Lower leg skin (tissue), 4 donors: Measurements from ENCODE around the gene PPP1R13B. TPM values are rescaled to one million over a fixed set of nuclear protein-coding genes. Genes with fewer than 3 reads are reported as not detected.
"Not testable (repeated sequence)": the region's sequence is repeated elsewhere in the genome, so short reads cannot be mapped to it uniquely, and the experiment has no call there.

Experiments used
- DNase-seq, 2 donors: peaks; one replicate each; pipeline ENCODE4 v3.0.0-alpha.2; 2019; ENCODE audit warnings: low spot score in 2 of 2
- H3K4me3 ChIP-seq: fragments of 200-600 bp; sonication (generic); 2 replicates; pipeline ENCODE4 v1.5.1; 2017; ENCODE audit warnings: mild to moderate bottlenecking, low read depth; ENCODE audit not compliant: poor library complexity, severe bottlenecking
- POLR2A ChIP-seq, 2 donors: fragments of 450-650 bp; IDR thresholded peaks; one replicate each; pipeline ENCODE4 v1.6.1; 2016 to 2017; ENCODE audit warnings: antibody characterized with exemption in 2 of 2, mild to moderate bottlenecking in 1 of 2, moderate library complexity in 1 of 2
- WGBS, 2 donors: methylation state at CpG; one replicate each; pipeline ENCODE4 v1.1.5; 2018; 5-methylcytosine and 5-hydroxymethylcytosine counted together
- intact Hi-C: fragments of 100-400 bp; cut with DNase I; formaldehyde crosslinking; loops from one replicate; pipeline ENCODE4 v1.15.0; 2023; ENCODE audit warnings: low total_unique reads
- total RNA-seq, 4 donors: library from RNA; depleted of rRNA; stranded (reverse); fragments of >200 nt; gene quantifications; one replicate each; pipeline ENCODE4 v1.1.0, GENCODE V29; 2016
- TF ChIP-seq, protein P1 (sequence below), 3 donors: fragments of 450-650 bp; IDR thresholded peaks; one replicate each; pipeline ENCODE4 v1.5.1; 2016; ENCODE audit warnings: antibody characterized with exemption in 3 of 3, mild to moderate bottlenecking in 3 of 3, moderate library complexity in 2 of 3

Gene PPP1R13B
- total RNA-seq, 4 donors from 2014 or later, result 28.9 to 55.8 (median 41.5) TPM

- no peak for DNase-seq
- WGBS, 2 donors, result 85 to 86% methylated on average over 15 of the region's 15 CpGs
- no peak overlapping the region for H3K4me3 ChIP-seq
- intact Hi-C loops, result no loop called here
- TF ChIP-seq, protein P1, sequence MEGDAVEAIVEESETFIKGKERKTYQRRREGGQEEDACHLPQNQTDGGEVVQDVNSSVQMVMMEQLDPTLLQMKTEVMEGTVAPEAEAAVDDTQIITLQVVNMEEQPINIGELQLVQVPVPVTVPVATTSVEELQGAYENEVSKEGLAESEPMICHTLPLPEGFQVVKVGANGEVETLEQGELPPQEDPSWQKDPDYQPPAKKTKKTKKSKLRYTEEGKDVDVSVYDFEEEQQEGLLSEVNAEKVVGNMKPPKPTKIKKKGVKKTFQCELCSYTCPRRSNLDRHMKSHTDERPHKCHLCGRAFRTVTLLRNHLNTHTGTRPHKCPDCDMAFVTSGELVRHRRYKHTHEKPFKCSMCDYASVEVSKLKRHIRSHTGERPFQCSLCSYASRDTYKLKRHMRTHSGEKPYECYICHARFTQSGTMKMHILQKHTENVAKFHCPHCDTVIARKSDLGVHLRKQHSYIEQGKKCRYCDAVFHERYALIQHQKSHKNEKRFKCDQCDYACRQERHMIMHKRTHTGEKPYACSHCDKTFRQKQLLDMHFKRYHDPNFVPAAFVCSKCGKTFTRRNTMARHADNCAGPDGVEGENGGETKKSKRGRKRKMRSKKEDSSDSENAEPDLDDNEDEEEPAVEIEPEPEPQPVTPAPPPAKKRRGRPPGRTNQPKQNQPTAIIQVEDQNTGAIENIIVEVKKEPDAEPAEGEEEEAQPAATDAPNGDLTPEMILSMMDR (IDR thresholded peaks at IDR 0.05), result no peak
- TF ChIP-seq POLR2A (IDR thresholded peaks at IDR 0.05), result no peak
These were observed 44.4 kb upstream of the PPP1R13B start for GRCh38 chr14:103891667-103892215.

- no peak for DNase-seq
- TF ChIP-seq POLR2A (IDR thresholded peaks at IDR 0.05), result no peak
- TF ChIP-seq, protein P1 (IDR thresholded peaks at IDR 0.05), result no peak
- WGBS, 2 donors, result 76 to 81% methylated on average over 16 to 18 of the region's 18 CpGs
- no peak overlapping the region for H3K4me3 ChIP-seq
- intact Hi-C loops, result no loop called here
These were observed 43.7 kb upstream of the PPP1R13B start for GRCh38 chr14:103890821-103891666.

DNA sequence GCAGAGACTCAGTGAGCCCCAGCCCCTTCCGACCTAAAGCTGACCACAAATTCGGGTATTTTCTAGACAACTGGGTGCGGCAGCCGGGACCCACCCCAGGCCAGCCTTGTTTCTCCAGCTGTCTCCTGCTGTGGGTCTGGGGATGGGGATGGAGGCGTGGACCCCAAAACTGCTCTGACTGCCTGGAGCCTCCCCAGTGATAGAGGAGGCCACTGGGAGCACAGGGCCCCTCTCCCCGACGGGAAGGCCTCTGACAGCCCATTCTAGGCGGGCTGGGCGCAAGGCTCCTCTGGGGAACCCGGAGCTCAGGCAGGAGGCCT lies 42.6 kb upstream of the PPP1R13B start:
- TF ChIP-seq, protein P1 (IDR thresholded peaks at IDR 0.05), result no peak
- TF ChIP-seq POLR2A (IDR thresholded peaks at IDR 0.05), result no peak
- WGBS, 2 donors, result 85 to 90% methylated on average over 10 of the region's 10 CpGs
- DNase-seq, result no peak
- intact Hi-C loops, result no loop called here
- no peak overlapping the region for H3K4me3 ChIP-seq

DNA sequence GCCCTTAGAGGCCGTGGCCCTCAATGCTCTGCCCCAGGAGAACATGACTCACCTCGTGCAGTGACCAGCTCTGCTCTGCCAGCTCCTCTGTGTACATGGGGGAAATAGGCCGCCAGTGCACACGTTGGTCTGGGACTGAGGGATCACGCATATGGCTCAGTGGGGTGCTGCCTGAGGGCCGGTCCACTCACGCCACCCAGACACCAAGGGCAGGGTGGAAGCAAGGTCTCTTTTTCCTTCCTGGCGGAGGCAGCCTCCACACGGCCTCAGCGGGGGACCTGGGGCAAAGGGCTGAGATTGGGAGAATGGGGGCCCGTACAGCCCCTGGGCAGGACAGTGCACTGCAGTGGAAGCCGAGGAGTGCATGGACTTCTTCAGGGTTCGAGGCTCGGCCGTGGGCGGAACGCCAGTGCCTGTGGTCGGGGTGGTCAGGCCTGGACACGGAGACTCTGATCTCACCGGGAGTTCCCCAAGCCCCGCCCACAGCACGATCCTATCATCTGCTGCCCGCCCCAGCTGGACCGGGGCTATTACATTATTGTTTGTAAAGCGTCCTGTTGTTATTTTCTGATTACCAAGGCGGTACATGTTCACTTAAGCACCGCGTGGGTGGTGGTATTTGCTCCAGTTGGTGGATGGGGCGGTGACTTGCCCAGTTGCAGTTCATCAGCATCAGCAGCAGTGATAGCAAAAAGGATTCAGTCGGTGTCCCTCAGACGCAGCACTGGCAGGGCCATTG lies 42.1 kb upstream of the PPP1R13B start:
- TF ChIP-seq POLR2A (IDR thresholded peaks at IDR 0.05), result no peak
- TF ChIP-seq, protein P1 (IDR thresholded peaks at IDR 0.05), result no peak
- H3K4me3 ChIP-seq, result no peak overlapping the region
- 63 to 66% methylated on average over 28 to 29 of the region's 31 CpGs for WGBS, 2 donors
- DNase-seq, result no peak
- intact Hi-C loops, result no loop called here

DNA sequence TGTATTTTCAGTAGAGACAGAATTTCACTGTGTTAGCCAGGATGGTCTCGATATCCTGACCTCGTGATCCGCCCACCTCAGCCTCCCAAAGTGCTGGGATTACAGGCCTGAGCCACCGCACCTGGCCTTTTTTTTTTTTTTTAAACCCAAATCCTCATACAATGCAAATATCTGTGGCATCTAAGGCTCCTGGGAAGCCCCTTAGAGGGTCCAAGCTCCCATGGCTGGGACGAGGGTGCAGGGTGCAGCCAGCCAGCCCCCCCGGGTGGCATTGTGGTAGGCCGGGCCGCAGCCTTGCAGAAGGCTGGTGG lies 41.6 kb upstream of the PPP1R13B start:
- DNase-seq, intact Hi-C loops: not testable (repeated sequence)
- WGBS, 2 donors, result 89 to 98% methylated on average over 8 of the region's 8 CpGs

GRCh38 chr14:103887557-103888115 lies 40.3 kb upstream of the PPP1R13B start:
- TF ChIP-seq POLR2A (IDR thresholded peaks at IDR 0.05), result no peak
- TF ChIP-seq, protein P1 (IDR thresholded peaks at IDR 0.05), result no peak
- WGBS, 2 donors, result 89 to 92% methylated on average over 10 of the region's 10 CpGs
- DNase-seq, result no peak
- intact Hi-C loops, result no loop called here
- no peak overlapping the region for H3K4me3 ChIP-seq

More for the DNA sequence above, 41.6 kb upstream of the PPP1R13B start:
- H3K4me3 ChIP-seq, result not testable (repeated sequence)
